SK-N-SH treated with all-trans-retinoic acid at 6 μM for 48 hours (cell line): ENCODE measurements around the gene OSBPL2.

Experiments
- ATAC-seq: fragments of 200-7000 bp; cut with Tn5 transposase; 3 replicates; pipeline ENCODE4 v1.9.1; 2020; ENCODE audit warnings: mild to moderate bottlenecking, moderate library complexity
- ARNTL ChIP-seq: fragments of 450-650 bp; formaldehyde crosslinking; IDR thresholded peaks from 2 replicates; pipeline ENCODE4 v1.5.0; 2020; ENCODE audit warnings: low read depth, mild to moderate bottlenecking, moderate library complexity, borderline replicate concordance
- CSDC2 ChIP-seq: fragments of 250-450 bp; sonication (Bioruptor Pico); IDR thresholded peaks from 2 replicates; pipeline ENCODE4 v1.5.0; 2020; ENCODE audit warnings: mild to moderate bottlenecking, moderate library complexity
- ESRRG ChIP-seq: fragments of 250-450 bp; sonication (Bioruptor Pico); IDR thresholded peaks from 2 replicates; pipeline ENCODE4 v1.6.1; 2021; ENCODE audit warnings: mild to moderate bottlenecking
- GLIS3 ChIP-seq: fragments of 250-450 bp; sonication (Bioruptor Pico); IDR thresholded peaks from 2 replicates; pipeline ENCODE4 v1.5.0; 2020; ENCODE audit warnings: mild to moderate bottlenecking, moderate library complexity
- ISL1 ChIP-seq: fragments of 250-450 bp; sonication (Bioruptor Pico); IDR thresholded peaks from 2 replicates; pipeline ENCODE4 v2.1.2; 2022; ENCODE audit warnings: mild to moderate bottlenecking, moderate library complexity
- OSR1 ChIP-seq: fragments of 250-450 bp; sonication (Bioruptor Pico); IDR thresholded peaks from 2 replicates; pipeline ENCODE4 v1.8.0; 2022; ENCODE audit warnings: moderate library complexity, mild to moderate bottlenecking, inconsistent platforms
- PPARA ChIP-seq: fragments of 250-450 bp; sonication (Bioruptor Pico); IDR thresholded peaks from 2 replicates; pipeline ENCODE4 v1.5.0; 2020; ENCODE audit warnings: mild to moderate bottlenecking, borderline replicate concordance
- RARB ChIP-seq: fragments of 250-450 bp; sonication (Bioruptor Pico); IDR thresholded peaks from 2 replicates; pipeline ENCODE4 v1.8.0; 2021; ENCODE audit warnings: mild to moderate bottlenecking, moderate library complexity
- SNAI2 ChIP-seq: fragments of 250-450 bp; sonication (Bioruptor Pico); IDR thresholded peaks from 2 replicates; pipeline ENCODE4 v1.5.0; 2020; ENCODE audit warnings: mild to moderate bottlenecking, moderate library complexity
- TCF4 ChIP-seq: fragments of 250-450 bp; sonication (Bioruptor Pico); IDR thresholded peaks from 2 replicates; pipeline ENCODE4 v1.8.0; 2021; ENCODE audit warnings: mild to moderate bottlenecking, moderate library complexity, borderline replicate concordance
- TOX ChIP-seq: fragments of 250-450 bp; sonication (Bioruptor Pico); IDR thresholded peaks from 2 replicates; pipeline ENCODE4 v1.8.0; 2021; ENCODE audit warnings: mild to moderate bottlenecking, moderate library complexity, borderline replicate concordance
- ZC3H10 ChIP-seq: fragments of 250-450 bp; sonication (Bioruptor Pico); IDR thresholded peaks from 2 replicates; pipeline ENCODE4 v1.5.1; 2021; ENCODE audit warnings: mild to moderate bottlenecking, moderate library complexity
- ZFP3 ChIP-seq: fragments of 250-450 bp; sonication (Bioruptor Pico); IDR thresholded peaks from 2 replicates; pipeline ENCODE4 v1.5.0; 2020; ENCODE audit warnings: mild to moderate bottlenecking, moderate library complexity
- ZFP30 ChIP-seq: fragments of 450-650 bp; formaldehyde crosslinking; IDR thresholded peaks from 2 replicates; pipeline ENCODE4 v1.5.0; 2022; ENCODE audit warnings: mild to moderate bottlenecking, moderate library complexity
- ZNF70 ChIP-seq: fragments of 450-650 bp; formaldehyde crosslinking; IDR thresholded peaks from 2 replicates; pipeline ENCODE4 v1.5.0; 2020; ENCODE audit warnings: mild to moderate bottlenecking, moderate library complexity
- ZNF8 ChIP-seq: fragments of 450-650 bp; formaldehyde crosslinking; IDR thresholded peaks from 2 replicates; pipeline ENCODE4 v1.5.0; 2020; ENCODE audit warnings: mild to moderate bottlenecking, moderate library complexity
- TF ChIP-seq, protein P1 (sequence below): fragments of 250-450 bp; sonication (Bioruptor Pico); IDR thresholded peaks from 2 replicates; pipeline ENCODE4 v1.5.0; 2020; ENCODE audit warnings: mild to moderate bottlenecking, moderate library complexity
- TF ChIP-seq, protein P2 (sequence below): fragments of 250-450 bp; sonication (Bioruptor Pico); IDR thresholded peaks from 2 replicates; pipeline ENCODE4 v1.5.1; 2021; ENCODE audit warnings: mild to moderate bottlenecking, moderate library complexity
- TF ChIP-seq, protein P3 (sequence below): fragments of 250-450 bp; sonication (Bioruptor Pico); IDR thresholded peaks from 2 replicates; pipeline ENCODE4 v1.8.0; 2021; ENCODE audit warnings: low read depth, mild to moderate bottlenecking, moderate library complexity, borderline replicate concordance
- TF ChIP-seq, protein P4 (sequence below): fragments of 250-450 bp; sonication (Bioruptor Pico); IDR thresholded peaks from 2 replicates; pipeline ENCODE4 v1.5.1; 2020; ENCODE audit warnings: low read depth, mild to moderate bottlenecking, moderate library complexity
- TF ChIP-seq, protein P5 (sequence below): fragments of 250-450 bp; sonication (Bioruptor Pico); IDR thresholded peaks from 2 replicates; pipeline ENCODE4 v1.8.0; 2020; ENCODE audit warnings: mild to moderate bottlenecking, moderate library complexity, borderline replicate concordance

Gene OSBPL2

DNA sequence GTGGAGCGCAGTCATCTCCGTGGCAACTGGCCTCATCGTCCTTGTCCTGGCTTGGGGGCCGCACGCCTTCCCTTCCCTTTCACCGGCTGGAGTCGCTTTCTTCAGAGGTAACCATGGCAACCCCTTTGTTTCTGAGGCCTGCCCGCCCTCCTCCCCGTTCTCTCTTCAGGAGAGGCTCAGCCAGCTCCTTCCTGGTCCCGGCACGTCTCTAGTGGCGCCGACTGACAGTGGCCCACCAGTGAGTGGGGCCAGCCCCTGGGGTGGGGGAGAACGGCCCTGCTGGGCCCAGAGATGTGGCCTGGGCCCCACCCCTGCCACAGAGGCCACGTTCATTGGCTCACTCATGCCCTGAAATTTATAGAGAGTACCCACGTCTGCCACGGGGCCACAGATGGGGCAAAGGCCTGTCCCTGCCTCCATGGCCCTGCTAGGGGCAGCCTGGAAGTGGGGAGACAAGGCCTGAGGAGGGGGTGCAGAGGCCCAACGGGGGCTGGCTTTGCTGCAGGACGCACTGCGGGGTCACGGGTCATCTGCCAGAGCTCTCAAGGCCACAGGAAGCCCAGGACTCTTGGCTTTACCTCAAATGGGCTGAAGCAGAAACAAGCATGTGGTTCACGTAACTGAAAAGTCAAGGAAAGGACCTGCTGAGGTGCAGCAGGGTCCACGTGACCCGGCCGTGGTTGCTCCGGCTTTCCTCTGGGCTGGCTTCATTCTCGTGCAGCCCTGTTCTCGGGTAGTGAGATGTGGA, 1.4 kb upstream of the OSBPL2 start (continued):
- TF ChIP-seq, protein P1, sequence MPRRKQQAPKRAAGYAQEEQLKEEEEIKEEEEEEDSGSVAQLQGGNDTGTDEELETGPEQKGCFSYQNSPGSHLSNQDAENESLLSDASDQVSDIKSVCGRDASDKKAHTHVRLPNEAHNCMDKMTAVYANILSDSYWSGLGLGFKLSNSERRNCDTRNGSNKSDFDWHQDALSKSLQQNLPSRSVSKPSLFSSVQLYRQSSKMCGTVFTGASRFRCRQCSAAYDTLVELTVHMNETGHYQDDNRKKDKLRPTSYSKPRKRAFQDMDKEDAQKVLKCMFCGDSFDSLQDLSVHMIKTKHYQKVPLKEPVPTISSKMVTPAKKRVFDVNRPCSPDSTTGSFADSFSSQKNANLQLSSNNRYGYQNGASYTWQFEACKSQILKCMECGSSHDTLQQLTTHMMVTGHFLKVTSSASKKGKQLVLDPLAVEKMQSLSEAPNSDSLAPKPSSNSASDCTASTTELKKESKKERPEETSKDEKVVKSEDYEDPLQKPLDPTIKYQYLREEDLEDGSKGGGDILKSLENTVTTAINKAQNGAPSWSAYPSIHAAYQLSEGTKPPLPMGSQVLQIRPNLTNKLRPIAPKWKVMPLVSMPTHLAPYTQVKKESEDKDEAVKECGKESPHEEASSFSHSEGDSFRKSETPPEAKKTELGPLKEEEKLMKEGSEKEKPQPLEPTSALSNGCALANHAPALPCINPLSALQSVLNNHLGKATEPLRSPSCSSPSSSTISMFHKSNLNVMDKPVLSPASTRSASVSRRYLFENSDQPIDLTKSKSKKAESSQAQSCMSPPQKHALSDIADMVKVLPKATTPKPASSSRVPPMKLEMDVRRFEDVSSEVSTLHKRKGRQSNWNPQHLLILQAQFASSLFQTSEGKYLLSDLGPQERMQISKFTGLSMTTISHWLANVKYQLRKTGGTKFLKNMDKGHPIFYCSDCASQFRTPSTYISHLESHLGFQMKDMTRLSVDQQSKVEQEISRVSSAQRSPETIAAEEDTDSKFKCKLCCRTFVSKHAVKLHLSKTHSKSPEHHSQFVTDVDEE (CRISPR knock-in tag): no peak
- no peak for TF ChIP-seq GLIS3 (CRISPR knock-in tag)
- TF ChIP-seq, protein P2, sequence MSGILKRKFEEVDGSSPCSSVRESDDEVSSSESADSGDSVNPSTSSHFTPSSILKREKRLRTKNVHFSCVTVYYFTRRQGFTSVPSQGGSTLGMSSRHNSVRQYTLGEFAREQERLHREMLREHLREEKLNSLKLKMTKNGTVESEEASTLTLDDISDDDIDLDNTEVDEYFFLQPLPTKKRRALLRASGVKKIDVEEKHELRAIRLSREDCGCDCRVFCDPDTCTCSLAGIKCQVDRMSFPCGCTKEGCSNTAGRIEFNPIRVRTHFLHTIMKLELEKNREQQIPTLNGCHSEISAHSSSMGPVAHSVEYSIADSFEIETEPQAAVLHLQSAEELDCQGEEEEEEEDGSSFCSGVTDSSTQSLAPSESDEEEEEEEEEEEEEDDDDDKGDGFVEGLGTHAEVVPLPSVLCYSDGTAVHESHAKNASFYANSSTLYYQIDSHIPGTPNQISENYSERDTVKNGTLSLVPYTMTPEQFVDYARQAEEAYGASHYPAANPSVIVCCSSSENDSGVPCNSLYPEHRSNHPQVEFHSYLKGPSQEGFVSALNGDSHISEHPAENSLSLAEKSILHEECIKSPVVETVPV (CRISPR knock-in tag): no peak
- TF ChIP-seq TOX (CRISPR knock-in tag): no peak
- TF ChIP-seq SNAI2 (CRISPR knock-in tag): no peak
- no peak for TF ChIP-seq ZC3H10 (CRISPR knock-in tag)
- TF ChIP-seq PPARA (CRISPR knock-in tag): no peak
- no peak for TF ChIP-seq ZFP30 (CRISPR knock-in tag)
- TF ChIP-seq OSR1 (CRISPR knock-in tag): no peak
- TF ChIP-seq TCF4 (CRISPR knock-in tag): no peak
- no peak for TF ChIP-seq ZNF70 (CRISPR knock-in tag)
- TF ChIP-seq ZFP3 (CRISPR knock-in tag): no peak
- TF ChIP-seq, protein P3, sequence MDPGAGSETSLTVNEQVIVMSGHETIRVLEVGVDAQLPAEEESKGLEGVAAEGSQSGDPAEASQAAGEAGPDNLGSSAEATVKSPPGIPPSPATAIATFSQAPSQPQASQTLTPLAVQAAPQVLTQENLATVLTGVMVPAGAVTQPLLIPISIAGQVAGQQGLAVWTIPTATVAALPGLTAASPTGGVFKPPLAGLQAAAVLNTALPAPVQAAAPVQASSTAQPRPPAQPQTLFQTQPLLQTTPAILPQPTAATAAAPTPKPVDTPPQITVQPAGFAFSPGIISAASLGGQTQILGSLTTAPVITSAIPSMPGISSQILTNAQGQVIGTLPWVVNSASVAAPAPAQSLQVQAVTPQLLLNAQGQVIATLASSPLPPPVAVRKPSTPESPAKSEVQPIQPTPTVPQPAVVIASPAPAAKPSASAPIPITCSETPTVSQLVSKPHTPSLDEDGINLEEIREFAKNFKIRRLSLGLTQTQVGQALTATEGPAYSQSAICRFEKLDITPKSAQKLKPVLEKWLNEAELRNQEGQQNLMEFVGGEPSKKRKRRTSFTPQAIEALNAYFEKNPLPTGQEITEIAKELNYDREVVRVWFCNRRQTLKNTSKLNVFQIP (CRISPR knock-in tag): no peak

DNA sequence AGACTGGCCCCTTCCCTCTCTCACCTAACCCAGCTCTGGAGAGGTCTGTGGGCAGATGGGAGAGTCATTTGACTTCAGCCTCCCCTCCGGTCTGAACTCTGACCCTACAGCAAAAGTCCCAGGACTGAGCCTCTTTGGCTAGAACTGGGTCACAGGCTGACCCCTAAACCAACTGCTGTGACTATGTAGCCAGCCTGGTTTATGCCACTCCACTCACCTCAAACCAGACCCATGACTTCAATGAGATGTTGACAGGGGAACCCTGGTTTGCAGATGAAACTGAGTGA, 864 bp upstream of the OSBPL2 start:
- TF ChIP-seq ZFP30 (CRISPR knock-in tag) (no peak), CSDC2 (no peak), ZC3H10 (CRISPR knock-in tag) (no peak)
- TF ChIP-seq, protein P4, sequence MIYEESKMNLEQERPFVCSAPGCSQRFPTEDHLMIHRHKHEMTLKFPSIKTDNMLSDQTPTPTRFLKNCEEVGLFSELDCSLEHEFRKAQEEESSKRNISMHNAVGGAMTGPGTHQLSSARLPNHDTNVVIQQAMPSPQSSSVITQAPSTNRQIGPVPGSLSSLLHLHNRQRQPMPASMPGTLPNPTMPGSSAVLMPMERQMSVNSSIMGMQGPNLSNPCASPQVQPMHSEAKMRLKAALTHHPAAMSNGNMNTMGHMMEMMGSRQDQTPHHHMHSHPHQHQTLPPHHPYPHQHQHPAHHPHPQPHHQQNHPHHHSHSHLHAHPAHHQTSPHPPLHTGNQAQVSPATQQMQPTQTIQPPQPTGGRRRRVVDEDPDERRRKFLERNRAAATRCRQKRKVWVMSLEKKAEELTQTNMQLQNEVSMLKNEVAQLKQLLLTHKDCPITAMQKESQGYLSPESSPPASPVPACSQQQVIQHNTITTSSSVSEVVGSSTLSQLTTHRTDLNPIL: no peak
- no peak for ATAC-seq

DNA sequence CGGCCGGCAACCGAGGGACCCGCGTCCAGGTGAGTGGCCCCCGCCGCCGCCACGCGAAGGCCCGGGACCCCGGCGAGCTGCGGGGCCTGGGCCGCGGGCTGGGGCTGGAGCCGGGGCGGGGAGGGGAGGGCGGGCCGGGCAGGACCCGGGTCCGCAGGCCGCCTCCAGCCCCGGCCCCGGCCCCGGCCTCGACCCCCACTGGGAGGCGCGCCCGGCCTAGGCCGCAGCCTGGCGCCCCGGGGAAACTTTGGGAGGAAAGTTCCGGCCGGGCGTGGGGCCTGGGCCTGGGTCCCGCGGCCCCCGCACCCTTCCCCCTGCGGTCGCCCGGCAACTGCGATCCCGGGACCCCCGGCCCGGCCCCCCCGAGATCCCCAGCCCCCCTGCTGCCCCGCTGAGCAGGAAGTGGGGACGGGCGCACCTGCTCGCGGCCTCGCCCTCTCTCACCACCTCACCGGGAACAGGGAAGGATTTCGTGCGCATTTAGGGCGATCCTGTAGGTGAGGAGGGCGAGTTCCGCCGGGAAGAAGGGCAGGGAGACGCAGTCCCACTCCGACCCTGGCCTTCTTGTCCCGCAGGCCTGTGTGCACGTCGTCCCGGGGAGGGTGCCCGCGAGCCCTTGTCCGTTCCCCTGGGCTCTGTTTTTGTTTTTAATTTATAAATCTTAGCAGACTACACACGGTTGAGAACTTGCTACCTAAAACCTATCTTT, 402 bp downstream of the OSBPL2 start:
- no peak for ATAC-seq
- TF ChIP-seq SNAI2 (CRISPR knock-in tag) (no peak), GLIS3 (CRISPR knock-in tag) (no peak), ZNF8 (CRISPR knock-in tag) (no peak), TCF4 (CRISPR knock-in tag) (no peak), ARNTL (no peak), TOX (CRISPR knock-in tag) (no peak), CSDC2 (no peak), ISL1 (CRISPR knock-in tag) (no peak), RARB (CRISPR knock-in tag) (no peak), ZNF70 (CRISPR knock-in tag) (no peak), ESRRG (CRISPR knock-in tag) (no peak), PPARA (CRISPR knock-in tag) (no peak)
- TF ChIP-seq, protein P4: no peak
- TF ChIP-seq, protein P1 (CRISPR knock-in tag): no peak
- TF ChIP-seq, protein P5, sequence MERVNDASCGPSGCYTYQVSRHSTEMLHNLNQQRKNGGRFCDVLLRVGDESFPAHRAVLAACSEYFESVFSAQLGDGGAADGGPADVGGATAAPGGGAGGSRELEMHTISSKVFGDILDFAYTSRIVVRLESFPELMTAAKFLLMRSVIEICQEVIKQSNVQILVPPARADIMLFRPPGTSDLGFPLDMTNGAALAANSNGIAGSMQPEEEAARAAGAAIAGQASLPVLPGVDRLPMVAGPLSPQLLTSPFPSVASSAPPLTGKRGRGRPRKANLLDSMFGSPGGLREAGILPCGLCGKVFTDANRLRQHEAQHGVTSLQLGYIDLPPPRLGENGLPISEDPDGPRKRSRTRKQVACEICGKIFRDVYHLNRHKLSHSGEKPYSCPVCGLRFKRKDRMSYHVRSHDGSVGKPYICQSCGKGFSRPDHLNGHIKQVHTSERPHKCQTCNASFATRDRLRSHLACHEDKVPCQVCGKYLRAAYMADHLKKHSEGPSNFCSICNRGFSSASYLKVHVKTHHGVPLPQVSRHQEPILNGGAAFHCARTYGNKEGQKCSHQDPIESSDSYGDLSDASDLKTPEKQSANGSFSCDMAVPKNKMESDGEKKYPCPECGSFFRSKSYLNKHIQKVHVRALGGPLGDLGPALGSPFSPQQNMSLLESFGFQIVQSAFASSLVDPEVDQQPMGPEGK (CRISPR knock-in tag): no peak
